Stimulated activated CD4-positive, alpha-beta T cell treated with anti-CD3 and anti-CD28 coated beads, Interleukin-4, amount 100 ng/mL, for 48 hours (primary cell): ENCODE measurements around the gene TXNDC11.

ENCODE experiments used
- DNase-seq, 2 donors: peaks; one replicate each; pipeline ENCODE4 v3.0.0-alpha.2; 2020; ENCODE audit warnings: low read depth in 2 of 2

The TXNDC11 gene

GRCh38 chr16:11719171-11719570 is 23.5 kb downstream of the TXNDC11 start:
- no peak for DNase-seq

- DNase-seq: no peak
Measured at GRCh38 chr16:11717811-11718210, 24.8 kb downstream of the TXNDC11 start.

- DNase-seq: no peak
Measured at GRCh38 chr16:11716336-11716735, 26.3 kb downstream of the TXNDC11 start.

DNA sequence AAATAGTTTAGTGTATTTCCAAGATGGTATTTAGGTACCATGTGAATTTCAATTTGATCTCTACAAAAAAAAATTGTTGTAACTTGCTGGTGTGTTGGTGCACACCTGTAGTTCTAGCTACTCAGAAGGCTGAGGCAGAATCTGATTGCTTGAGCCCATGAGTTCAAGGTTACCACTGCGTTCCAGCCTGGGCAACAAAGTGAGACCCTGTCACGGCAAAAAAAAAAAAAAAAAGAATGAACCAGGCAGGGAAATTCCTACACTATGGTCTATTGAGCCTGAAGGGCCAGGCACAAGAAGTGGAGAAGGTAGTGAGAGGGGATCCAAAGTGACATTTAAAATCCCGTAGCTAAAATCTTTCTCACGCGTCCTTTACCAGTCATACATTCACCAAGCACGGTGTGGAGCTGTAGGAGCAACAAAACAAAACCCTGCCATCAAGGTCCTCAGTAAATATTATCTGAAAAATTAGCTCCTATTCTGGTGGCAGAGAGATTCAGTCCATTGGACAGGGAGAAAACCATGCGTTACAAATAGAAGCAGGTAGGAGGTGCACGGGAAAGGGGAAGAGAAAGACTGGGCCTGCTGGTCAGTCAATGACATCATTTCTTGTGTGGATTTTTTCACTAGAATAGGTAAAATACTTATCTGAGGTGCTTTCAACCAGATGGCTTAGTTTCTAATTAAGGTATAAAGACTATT is 27.3 kb downstream of the TXNDC11 start:
- no peak for DNase-seq

GRCh38 chr16:11712122-11712521 is 30.5 kb downstream of the TXNDC11 start:
- DNase-seq: no peak

GRCh38 chr16:11711662-11712061 is 31.0 kb downstream of the TXNDC11 start:
- no peak for DNase-seq

- no peak for DNase-seq
Measured at GRCh38 chr16:11708421-11708820, 34.2 kb downstream of the TXNDC11 start.

DNA sequence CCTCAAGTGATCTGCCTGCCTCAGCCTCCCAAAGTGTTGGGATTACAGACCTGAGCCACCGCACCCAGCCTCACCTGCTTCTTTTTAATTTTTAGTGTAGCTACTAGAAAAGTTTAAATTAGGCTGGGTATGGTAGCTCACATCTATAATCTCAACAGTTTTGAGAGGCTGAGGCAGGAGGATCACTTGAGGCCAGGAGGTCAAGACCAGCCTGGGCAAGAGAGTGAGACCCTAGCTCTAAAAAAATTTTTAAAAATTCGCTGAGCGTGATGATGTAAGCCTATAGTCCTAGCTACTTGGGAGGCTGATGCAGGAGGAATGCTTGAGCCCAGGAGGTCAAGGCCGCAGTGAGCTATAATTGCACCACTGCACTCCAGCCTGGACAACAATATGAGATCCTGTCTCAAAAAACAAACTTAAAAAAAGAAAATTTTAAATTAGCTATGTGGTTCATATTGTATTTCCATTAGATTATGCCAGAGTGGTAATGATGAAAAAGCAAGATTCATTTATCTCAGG is 34.9 kb downstream of the TXNDC11 start:
- DNase-seq: no peak

DNA sequence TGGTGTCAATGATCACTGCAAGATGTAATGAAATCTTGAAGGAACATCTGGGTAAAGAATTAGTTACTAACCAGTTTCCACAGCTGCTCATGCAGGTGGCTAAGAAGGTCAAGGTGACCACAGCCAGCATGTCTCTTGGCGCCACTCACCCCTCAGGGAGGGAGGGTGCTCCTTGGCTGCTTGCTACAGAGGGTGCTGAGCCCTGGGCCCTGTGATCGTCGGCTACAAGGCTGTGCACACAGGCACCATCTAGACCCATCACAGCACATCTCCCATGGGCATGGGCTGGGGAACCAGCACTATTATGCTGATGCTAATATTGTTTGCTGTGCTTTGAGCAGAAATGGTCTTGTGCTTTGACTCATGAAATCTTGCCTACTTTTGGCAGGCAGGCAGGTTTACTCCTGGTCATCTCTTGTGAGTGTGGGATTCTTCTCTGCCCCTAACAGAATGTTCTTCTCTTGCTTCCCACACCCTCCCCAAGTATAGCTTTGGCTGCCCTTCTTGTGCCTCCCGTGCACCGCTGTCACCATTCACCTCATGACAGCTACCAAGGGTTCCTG is 36.4 kb downstream of the TXNDC11 start:
- no peak for DNase-seq

DNA sequence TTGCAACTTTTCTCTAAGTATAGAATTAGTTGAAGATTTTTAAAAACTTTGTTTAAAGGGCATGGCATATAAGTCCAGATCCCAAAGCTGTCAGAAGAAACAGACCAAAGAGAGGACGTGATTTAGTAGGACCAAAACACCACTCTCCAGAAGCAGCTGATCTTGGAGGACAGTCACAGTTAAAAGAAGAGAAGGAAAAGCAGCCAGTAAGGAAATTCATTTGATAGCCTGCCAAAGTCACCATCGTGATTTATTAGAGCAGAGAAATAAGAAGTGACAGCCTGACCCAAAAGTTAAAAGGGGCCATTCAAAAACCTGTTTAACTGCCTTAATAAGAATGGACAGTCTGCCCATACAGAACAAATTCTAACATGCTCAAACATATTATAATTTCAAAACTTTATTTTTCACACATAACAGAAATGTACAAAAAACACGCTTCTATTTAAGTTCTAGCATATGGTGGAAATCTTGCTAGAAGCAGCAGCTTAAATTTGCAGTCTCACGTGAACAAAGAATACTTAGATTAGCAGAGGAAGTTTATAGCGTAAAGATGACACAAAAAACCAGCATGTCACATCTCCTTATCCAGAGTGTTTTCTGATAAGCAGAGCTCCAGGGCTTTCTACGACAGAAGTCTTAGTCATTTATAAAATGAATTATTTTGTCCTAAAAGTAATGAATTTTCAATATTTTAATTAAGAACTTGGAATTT is 37.2 kb downstream of the TXNDC11 start:
- no peak for DNase-seq

GRCh38 chr16:11700264-11701029 is 42.2 kb downstream of the TXNDC11 start:
- DNase-seq: no peak

DNA sequence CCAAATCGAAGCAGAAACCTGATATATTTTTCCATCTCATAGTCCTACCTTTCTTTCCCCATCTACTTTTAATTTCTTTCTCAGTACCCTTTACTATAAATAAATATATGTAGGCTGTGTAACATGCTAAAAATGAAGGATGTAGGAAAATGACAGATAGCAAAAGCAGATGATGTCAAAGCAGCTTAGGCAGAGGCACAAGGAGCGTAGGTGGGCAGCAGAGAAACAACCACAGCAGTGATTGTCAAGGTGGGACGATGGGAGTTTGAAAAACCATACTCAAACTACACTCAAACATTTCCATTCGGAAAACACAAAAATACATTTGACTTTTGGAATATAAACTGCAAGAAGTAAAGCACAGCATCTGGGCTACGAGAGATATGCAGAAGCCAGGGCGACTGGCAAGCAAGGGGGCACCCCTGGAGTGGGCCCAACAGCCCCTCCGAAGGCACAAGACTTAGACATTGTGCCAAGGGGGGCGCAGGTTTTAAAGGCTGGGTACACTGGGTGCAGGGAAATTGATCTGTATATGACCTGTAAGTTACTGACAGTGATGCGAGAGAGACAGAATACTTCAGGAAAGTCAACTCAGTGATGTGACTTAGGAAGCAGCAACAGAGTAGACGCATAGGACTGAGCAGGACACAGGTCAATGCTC is 43.3 kb downstream of the TXNDC11 start:
- DNase-seq: no peak

DNA sequence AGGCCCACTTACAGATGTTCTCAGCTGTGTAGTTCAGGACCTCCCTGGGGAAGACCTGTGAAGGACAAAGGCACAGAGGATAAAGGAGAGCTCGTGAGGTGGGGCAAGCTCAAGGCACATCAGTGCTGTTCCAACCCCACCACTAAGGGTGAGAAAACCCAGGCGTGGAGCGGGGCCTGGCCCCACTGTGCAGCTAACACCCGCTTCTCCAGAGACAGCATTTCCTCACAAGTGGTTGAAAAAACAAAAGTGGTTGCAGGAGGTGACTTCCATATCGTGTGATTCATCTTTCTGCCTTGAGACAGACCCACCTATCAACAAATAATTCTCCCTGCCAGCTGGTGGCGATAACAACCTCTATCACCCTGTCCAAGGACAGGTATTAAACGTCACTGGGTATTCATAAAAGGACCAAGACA is 44.4 kb downstream of the TXNDC11 start:
- DNase-seq: no peak

DNA sequence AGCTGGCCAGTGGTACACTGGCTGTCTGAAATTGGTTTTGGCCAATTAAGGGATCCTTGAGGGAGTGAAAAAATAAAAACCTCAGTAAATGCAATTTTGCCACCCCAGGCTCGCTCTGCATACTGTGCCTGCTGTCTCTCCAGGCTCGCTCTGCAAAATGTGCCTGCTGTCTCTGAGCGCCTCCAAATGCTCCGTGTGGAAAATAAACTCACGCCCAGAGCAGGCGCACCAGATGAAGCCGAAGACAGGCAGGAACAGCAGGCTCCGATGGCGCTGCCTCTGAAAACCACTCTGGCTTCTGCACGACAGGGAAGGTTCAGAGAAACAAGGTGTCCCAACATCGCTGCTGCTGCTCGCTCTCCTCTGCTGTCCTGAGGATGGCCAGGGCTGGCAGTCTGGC is 45.3 kb downstream of the TXNDC11 start:
- no peak for DNase-seq

GRCh38 chr16:11696266-11697012 is 46.2 kb downstream of the TXNDC11 start:
- no peak for DNase-seq

GRCh38 chr16:11692651-11693050 is 50.0 kb downstream of the TXNDC11 start:
- DNase-seq: no peak

- no peak for DNase-seq
Measured at GRCh38 chr16:11692171-11692570, 50.5 kb downstream of the TXNDC11 start.

DNA sequence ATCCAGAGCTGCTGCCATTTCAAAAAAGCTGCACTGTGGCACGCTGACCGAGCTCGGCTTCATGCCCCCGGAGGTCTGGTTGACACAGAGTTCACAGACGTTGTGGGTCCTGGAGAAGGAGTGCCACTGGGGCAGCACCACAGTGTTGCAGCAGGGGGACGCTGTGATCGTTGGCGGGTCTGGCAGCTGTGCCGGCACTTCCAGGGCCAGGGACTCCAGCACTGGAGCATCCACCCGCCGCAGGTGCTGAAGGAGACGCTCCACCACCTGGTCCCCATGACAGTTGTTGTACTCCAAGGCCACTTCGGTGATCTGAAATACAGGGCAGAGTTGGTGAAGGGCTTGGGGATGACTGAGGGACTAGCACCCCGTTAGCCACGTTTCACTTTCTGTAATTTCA is 50.9 kb downstream of the TXNDC11 start:
- no peak for DNase-seq

- DNase-seq: no peak
Measured at GRCh38 chr16:11691235-11691634, 51.4 kb downstream of the TXNDC11 start.

GRCh38 chr16:11689031-11689840 is 53.4 kb downstream of the TXNDC11 start:
- no peak for DNase-seq
